Occipital lobe (tissue), 2 donors: ENCODE results near the gene NCAM2. TPM values are rescaled to one million over a fixed set of nuclear protein-coding genes. Genes with fewer than 3 reads are reported as not detected.

Source experiments
- DNase-seq: peaks from one replicate; lab custom pipeline; 2025; lab: John Stamatoyannopoulos, UW
- total RNA-seq: library from RNA; depleted of rRNA; stranded (reverse); fragments of >200 nt; gene quantifications from one replicate; pipeline ENCODE4 v1.2.3, GENCODE V29; 2014

The NCAM2 gene
- total RNA-seq, 1 donor from 2014 or later = 82.8 TPM

DNA sequence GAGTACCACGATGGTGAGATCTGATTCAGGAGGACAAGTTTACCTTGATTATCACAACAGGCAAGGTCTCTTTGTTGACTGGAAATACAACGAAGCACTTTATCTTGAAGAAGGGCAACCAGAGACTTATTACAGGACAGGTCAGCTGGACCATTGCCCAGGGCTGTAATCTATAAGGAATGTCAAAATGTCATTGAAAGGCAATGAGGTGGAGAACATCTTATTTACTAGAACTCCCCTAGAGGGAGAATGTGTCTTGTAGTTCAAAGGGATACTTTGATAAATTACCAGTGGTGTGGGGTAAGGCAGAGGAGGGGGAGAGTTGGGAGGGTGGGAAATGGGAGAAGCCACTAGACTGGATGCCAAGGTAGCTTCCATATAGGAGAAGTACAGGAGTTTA is 212.3 kb downstream of the NCAM2 start:
- DNase-seq = no peak

DNA sequence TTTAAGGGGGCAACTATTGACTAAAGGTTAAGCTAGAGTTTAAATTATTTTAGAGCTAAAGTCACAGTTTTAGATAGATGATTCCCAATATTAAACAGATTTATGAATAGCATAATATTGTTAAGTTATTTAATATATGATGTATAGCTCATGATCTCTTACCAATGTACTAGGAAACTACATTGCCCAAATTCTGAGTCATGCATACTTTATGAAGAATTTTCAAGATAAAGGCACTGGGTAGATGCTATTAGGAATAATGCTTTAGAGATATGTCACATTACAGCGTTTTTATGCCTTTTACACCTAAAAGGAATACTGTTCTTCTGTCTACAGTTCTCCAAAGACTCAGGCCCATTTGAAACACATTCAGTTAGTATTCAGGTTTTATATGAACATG is 215.1 kb downstream of the NCAM2 start:
- no peak for DNase-seq

DNA sequence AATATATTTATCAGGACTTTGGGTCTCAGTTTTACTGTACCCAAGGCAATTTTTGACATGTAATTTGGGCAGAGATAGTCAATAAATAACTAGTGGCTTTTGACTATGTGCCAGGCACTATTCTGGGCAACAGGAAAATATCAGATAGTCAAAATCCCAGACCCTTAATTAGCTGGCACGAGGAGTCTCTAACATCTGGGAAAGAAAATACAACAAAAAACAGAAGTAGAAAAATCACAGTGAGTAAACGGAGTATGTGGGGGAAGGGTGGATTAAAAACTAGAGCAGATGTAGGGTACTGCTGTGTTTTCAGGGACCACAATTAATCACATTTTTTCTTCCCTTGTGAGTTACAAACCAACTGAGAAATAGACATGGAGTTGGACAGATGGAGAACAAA is 217.8 kb downstream of the NCAM2 start:
- no peak for DNase-seq

DNA sequence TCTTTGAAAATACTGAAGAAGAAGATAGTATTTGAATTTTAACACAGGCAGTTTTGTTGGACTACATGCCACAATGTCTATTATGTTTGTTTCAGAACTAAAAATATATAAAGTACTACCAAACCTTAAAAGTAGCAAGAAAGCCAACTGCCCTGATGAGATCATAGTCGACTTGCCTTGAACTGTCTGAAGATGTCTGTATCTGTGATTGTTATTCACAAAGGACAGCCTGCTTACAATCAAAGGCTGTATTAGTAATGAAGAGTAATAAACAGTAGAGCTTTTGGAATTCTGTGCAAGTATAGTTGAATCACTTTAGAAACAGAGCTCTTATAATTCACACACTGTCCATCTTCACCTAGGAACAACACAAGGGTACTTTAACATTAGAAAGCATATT is 228.3 kb downstream of the NCAM2 start:
- no peak for DNase-seq

DNA sequence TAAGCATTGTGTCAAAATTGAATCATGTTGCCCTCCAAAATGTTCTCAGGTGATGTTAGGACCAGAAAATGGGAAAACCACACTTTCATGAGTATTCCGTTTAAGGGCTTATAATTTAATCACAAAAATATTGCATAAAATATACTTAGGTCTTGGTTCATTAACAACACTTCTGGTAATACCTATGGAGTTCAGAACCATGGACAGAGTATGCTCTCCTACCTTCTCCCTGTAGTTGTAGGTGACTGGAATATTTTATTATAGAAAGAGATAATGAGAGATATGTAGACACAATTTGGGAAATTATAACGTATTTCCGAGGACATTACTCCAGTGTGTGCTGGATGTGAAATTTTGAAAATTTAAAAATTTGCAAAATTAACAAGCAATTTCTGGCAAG is 232.5 kb downstream of the NCAM2 start:
- no peak for DNase-seq

DNA sequence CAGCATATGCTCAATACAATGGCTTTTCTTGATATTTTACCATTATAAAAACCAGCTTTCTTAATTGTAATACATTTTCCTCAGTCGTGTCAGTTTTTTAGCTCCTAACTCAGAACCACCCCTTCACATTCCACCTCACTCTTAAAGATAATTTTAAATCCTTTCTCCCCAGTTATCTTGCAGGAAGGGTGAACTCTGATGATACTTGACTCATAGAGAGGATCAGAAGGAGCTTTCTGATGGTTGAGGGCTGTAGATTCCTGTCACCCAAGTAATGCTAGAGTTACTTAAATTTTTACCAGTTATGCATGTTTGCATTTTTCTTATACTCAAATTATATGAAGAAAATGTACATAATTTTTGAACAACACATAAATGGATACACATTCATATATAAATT is 233.7 kb downstream of the NCAM2 start:
- no peak for DNase-seq

DNA sequence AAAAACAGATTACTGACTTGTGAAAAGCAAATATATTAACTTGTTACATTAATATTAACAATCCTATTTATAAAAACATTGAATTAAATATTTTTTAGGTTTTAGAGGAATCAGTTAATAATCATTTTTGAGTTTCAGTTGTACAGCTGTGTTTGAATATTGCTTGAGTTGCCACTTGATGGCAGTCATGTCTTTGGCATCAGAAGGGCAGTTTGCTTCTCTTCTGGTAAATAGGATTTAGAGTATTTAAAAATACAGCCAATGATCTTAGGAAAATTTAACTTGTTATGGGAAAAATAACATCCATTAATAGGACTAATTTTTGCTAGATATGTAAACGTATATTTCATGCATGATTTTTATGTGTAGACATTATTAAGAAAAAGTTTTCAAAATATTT is 234.1 kb downstream of the NCAM2 start:
- DNase-seq = no peak

DNA sequence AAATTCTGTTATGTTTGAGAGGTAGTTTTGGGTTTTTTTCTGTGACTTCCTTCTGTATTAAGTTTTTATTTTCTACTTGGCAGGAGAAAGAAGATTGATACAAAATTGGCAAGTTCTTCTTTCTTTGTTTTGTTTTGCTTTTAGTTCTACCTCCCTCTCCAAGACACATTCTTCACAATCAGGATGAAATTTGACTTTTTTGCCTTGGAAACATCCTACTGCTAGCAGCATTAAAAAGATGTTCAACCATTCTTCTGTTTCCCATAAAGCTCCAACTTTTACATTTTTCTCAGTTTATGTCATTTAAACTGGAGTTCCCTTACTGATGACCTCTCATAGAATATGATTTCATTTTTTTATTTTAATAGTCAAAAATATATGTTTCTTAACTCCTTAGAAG is 234.8 kb downstream of the NCAM2 start:
- DNase-seq = no peak

DNA sequence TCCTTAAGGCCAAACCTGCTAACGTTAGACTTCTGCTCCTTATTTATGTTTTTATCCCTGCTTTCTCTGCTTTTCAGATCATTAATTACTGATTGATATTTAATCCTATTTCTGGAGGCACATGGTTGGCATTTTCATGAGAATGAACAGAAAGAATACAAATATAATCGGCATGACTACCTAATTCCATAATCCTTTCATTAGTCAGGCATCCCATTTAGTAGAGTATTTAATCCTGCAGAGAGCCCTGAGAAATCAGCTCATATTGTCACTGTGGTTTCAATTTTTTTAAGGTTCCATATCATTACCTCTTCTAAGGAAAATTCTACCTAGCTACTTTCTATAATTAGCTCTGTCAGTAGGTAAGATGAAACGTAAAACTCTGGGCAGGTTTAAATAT is 238.8 kb downstream of the NCAM2 start:
- no peak for DNase-seq

DNA sequence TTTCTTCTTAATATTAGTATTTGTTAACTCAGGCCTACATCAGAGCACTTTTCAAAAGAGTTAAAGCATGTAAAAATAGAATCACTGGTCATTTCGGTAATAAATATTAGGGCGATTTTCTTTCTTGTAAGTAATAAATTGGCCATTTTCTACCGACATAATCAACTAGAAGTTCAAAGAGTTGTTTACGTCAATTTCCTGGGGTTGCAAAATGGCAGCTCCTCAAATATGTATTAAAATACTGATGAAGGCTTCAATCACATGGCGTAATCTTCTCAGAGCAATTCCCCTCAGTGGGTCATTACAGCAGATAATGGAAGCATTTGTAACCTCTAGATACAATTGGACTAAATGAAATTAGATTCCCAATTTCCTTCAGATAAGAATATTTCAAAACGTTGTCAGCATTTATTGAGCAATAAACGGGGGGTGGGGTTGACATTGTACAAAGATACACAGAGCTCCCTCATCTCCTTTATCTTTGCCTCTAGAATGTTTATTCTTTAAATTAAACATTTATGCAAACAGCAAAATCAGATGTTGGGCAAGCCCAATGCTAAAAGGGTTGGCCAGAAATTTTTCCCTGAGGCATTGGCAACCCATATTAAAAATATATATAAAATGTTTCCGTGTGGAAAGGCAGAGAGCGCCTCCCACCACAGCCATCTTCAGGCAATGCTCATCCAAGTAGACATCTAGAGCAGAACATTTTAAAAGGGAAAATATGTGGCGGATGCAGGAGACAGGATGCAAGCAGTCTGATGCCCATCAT is 240.6 kb downstream of the NCAM2 start:
- no peak for DNase-seq

DNA sequence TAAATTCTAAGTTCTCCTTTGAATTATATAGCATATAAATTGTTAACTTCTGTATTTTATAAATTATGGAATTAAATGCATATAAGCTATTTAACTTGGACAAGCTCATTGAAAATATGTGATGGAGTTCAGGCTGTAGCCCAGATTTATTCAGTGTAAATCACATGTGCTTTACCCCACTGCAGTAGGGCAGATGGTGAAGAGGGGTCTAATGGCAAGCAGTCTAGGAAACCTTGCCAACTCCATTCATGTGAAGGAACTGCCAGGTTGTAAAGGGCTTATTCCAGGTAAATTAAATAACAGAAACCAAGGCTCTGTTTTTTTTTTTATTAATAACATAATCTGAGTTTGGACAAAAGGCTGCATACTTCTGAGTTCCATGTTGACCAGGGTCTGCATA is 243.2 kb downstream of the NCAM2 start:
- no peak for DNase-seq

DNA sequence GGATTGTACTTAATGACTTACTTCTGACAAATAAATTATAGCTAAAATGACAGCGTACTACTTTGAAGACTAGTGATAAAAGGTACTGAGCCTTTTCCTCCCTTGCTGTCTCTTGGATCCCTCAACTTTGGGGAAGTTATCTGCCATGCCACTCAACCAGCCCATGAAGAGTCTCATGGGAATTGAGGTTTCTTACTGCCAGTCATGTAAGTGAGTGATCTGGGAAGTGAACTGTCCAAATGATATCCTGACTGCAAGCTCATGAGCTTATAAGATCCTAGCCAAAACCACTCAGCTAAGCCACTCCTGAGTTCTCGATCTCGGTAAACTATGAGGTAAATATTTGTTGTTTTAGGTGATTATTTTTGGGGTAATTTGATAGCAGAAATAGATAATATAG is 247.8 kb downstream of the NCAM2 start:
- no peak for DNase-seq

DNA sequence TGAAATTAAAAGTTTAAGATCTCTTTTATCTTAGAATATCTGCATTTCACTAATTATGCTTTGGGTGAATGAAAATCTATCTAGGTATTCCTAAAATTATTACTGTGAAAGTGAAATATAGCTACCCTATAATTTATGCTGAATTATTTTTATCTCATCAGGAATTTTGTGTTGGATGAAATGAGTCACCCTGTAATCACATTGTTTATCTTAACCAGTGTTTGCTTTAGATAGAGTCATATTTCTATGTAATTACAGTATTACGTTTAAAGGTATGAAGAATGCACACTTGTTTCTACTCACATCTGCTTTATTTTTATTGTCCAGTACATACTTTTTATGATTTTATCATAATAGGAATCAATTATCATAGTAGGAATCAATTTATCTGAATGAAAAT is 249.2 kb downstream of the NCAM2 start:
- DNase-seq = no peak

DNA sequence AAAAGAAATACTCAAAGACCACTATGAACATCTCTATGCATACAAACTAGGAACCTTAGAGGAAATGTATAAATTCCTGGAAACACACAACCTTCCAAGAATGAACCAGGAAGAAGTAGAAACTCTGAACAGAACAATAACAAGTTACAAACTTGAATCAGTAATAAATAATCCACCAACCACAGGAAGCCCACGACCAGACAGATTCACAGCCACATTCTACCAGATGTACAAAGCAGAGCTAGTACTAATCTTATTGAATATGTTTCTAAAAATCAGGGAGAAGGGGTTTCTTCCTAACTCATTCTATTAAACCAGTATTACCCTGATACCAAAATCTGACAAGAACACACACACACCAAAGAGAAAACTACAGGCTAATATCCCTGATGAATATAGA is 263.8 kb downstream of the NCAM2 start:
- no peak for DNase-seq

DNA sequence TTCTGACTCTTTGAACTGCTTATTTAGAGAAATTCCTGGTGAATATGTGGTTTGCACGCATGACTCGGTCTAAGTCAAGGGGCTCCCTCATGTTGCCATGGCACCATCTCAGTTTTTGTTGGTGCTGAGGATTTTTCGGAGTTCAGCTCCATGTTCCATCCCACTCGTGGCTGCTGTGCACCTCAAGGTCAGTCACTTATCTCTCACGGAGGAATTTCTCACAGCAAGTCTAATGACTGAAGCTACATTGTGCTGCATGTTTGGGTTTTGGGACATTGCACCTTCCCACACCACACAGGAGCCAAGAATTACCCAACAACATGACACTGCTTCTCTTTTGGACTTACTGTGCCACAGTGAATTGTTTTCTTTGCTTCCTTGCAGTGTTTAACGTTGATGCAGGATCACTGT is 269.9 kb downstream of the NCAM2 start:
- peak; percentile 8 for DNase-seq

DNA sequence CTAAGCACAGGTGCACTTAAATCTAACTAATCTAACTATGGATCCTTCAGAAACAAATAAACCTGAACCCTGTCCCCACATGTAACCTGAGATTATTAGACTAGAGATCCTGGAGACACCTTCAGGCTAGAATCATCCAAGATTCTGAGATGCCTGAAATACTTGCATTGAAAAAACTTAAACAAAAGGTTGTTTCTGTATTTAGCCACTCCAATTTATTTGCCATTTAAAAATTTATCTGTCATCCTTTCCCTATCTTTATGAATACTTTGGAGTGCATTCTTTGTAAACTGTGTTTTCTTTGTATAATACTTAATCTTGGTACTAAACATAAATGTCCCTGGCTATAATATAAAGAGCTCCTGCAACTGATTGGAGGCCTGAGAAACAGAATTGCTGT is 270.7 kb downstream of the NCAM2 start:
- DNase-seq = no peak

DNA sequence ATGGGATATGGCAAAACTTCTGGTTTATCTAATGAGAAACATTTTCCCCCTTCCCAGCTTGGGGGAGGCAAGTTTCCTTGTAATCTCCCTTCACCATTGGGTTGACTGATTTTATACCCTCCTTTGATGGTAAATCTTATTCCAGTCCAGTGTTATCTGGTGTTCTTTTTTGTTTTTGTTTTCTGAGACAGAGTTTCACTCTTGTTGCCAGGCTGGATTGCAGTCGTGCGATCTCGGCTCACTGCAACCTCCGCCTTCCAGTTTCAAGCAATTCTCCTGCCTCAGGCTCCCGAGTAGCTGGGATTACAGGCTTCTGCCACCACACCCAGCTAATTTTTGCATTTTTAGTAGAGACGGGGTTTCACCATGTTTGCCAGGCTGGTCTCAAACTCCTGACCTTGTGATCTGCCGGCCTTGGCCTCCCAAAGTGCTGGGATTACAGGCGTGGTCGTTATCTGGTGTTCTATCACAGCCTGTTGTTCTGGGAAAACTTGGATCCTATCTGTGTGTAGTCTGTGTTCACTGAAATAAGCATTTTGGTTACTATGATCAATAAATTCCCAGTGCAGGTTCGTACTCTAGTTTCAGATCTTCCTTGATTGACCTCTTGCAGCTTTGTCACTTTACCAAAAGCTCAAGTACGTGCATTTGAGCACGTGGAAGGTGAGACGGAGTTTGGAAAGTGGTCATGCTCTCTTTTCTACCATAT is 281.1 kb downstream of the NCAM2 start:
- DNase-seq = no peak

DNA sequence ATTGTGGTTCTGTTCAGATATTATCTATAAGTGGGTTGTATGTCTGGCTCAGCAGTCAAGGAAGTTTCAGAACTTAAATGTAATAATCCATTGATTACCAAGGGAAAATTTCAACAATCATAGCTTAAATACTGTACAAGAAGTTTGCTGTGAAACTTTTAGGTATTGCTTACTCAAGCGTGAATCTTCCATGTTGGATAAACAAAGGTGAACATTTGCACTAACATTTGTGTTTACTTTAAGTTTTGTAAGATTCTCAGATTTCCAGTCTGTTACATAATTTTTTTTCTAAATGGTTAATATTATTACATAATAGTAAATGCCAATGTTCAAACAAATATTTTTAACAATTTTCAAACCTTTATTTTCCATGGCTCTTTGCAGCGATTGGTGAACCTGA is 285.6 kb downstream of the NCAM2 start:
- DNase-seq = no peak

DNA sequence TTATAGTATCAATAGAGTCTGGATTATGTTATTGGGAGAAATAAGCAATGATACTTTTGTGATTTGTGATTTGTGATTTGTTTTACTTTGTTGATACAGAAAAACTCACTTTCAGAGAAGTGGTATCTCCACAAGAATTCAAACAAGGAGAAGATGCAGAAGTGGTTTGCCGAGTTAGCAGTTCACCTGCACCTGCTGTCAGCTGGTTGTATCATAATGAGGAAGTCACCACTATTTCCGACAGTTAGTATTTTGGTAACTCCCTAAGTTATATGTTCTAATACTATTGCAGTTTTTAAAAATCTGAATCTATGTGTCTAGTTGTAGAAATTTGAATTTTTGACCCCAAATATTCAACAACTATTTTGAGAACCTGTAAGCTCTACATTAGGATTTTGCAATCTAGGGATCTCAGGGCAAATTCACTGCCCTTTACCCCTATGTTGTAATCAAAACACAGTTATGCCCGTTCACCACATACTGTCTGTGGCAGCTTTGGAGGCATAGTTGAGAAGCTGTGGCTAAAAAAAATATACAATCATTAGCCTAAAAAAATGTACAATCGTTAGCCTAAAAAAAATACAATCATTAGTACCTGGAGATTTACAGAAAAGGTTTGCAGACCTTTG is 288.1 kb downstream of the NCAM2 start:
- DNase-seq = no peak

DNA sequence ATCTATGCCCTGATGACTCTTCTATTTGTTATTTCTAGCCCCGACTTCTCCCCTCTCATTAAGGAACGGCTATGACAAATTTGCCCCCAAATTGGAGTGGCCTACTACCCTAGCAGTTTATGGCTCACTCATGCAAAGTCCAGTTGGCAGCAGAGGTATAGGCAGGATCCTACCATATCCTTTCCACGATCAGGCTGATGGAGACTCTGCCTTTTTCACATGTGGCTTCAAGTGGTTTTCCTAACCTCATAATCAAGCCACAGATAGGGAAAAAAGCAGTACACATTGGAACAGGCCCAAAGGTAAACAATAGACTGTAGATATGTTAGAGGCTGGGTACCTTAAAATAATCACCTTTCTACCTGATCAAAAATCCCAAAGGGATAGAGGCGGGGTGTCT is 292.5 kb downstream of the NCAM2 start:
- no peak for DNase-seq

DNA sequence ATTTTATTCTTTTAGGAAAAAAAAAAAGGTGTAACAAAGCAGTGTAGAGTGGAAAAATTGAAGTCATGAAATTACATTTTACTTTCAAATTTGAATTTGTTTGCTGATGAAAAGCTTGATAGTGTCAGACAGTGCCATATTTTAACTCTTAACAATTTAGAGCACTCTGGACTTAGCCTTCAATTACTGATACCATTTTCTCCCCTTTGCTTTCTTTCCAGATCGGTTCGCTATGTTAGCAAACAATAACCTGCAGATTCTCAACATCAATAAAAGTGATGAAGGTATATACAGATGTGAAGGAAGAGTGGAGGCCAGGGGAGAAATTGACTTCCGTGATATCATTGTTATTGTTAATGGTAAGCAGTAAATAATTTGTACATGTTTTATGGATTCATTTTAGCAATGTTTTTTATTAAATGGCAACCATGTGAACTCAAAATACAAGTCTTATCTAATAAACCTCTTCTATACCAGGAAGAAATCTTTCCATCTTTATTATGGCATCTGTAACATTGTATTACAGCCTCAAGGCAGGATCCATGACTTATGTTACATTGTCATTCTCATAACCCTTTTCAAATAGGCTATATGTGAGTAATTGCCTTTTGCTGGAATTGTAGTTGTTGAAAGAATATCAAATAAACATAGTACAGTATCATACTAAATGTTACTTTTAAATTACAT is 293.8 kb downstream of the NCAM2 start:
- no peak for DNase-seq

DNA sequence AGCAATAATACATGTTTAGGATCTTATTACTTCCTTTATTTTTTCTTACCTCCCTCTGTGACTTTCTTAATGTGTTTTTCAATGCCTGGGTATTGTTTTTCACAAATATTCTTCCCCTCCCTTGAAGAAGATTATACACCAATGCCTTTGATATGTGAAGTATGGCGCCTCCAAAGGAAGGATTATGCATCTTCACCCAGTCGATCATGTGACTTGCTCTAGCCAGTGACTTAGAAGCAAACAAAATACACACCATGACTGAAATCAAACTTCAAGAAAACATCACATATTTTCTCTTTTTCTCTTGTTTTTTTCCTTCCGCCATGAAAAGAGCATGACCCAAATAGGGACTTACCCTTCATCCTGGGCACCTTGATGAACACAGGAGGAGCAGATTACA is 297.1 kb downstream of the NCAM2 start:
- no peak for DNase-seq
